Heart right ventricle (tissue), 16 donors: ENCODE results near the gene KRTAP10-6. TPM values are rescaled to one million over a fixed set of nuclear protein-coding genes. Genes with fewer than 3 reads are reported as not detected.

Source experiments
- ATAC-seq, 8 donors: fragments of 200-7000 bp; cut with Tn5 transposase; one replicate each; pipeline ENCODE4 v1.9.1; 2020; ENCODE audit warnings: mild to moderate bottlenecking in 8 of 8, moderate library complexity in 8 of 8, moderate number of reproducible peaks in 1 of 8
- DNase-seq, 2 donors: peaks; one replicate each; pipeline ENCODE4 v3.0.0-alpha.2; 2020
- H3K27ac ChIP-seq, 10 donors: fragments of 200-600 bp; sonication (generic) in 2 of 10; one replicate each; pipeline versions ENCODE4 v1.5.0 to v1.8.0; 2020 to 2022; ENCODE audit warnings: mild to moderate bottlenecking in 3 of 10
- H3K27me3 ChIP-seq, 7 donors: fragments of 200-600 bp; one replicate each; pipeline ENCODE4 v1.8.0; 2021 to 2022; ENCODE audit warnings: mild to moderate bottlenecking in 2 of 7
- H3K36me3 ChIP-seq, 9 donors: fragments of 200-600 bp; sonication (generic) in 1 of 9; one replicate each; pipeline versions ENCODE4 v1.5.0 to v1.8.0; 2020 to 2022; ENCODE audit warnings: mild to moderate bottlenecking in 2 of 9
- H3K4me1 ChIP-seq, 9 donors: fragments of 200-600 bp; sonication (generic) in 1 of 9; one replicate each; pipeline versions ENCODE4 v1.5.0 to v1.8.0; 2020 to 2022; ENCODE audit warnings: mild to moderate bottlenecking in 4 of 9
- H3K4me3 ChIP-seq, 10 donors: fragments of 200-600 bp; sonication (generic) in 2 of 10; one replicate each; pipeline versions ENCODE4 v1.5.0 to v1.8.0; 2020 to 2022; ENCODE audit warnings: mild to moderate bottlenecking in 7 of 10, moderate library complexity in 2 of 10
- H3K9me3 ChIP-seq, 11 donors: fragments of 200-600 bp in 10 of 11; sonication (generic) in 2 of 11; one replicate each; pipeline versions ENCODE4 v1.5.0 to v1.8.0; 2013 to 2022; ENCODE audit warnings: mild to moderate bottlenecking in 2 of 11, control low read depth in 1 of 11, moderate library complexity in 1 of 11
- WGBS, 2 donors: extraction: QIAGEN DNeasy Blood & Tissue Kit; methylation state at CpG; one replicate each; pipeline ENCODE4 v1.1.7; 2013; ENCODE audit warnings: inconsistent platforms in 1 of 2; 5-methylcytosine and 5-hydroxymethylcytosine counted together
- intact Hi-C, 10 donors: fragments of 100-400 bp; cut with DNase I; formaldehyde crosslinking; loops; one replicate each; pipeline versions ENCODE4 v1.11.1 to v1.14.2; 2022
- polyA plus RNA-seq, 2 donors: library from polyadenylated mRNA; stranded (reverse); fragments of 200-250 nt; gene quantifications; one replicate each; pipeline ENCODE4 v1.2.3, GENCODE V29; 2013
- total RNA-seq, 10 donors: library from RNA; stranded (reverse); fragmentation: NEBNext Ultra II Directional in 3 of 10; extraction: Animal tissue kit (Norgen Biotek cat#: 25700) in 3 of 10; gene quantifications; one replicate each; pipeline versions ENCODE4 v1.2.1 to v1.2.4, GENCODE V29; 2021 to 2023
- TF ChIP-seq, protein P1 (sequence below), 9 donors: fragments of 200-600 bp; sonication (generic) in 2 of 9; IDR thresholded peaks; one replicate each; pipeline versions ENCODE4 v1.5.0 to v1.8.0; 2021 to 2022; ENCODE audit warnings: antibody characterized with exemption in 9 of 9, mild to moderate bottlenecking in 5 of 9, moderate library complexity in 1 of 9
- donor health status: Arrhythmogenic right ventricular cardiomyopathy.
- donor health status: ischemic (EF 13 %, LVEDD 7.1; RV severe dilation, severe dysfunction).
- donor health status: healthy with polysubstance abuse.
- donor health status: DM: no; HTN: yes; CAD: no.
- donor health status: DM: no; HTN: no; CAD: no.
- donor health status: ischemic (EF 25% LVEDD 6.9; RV normal size, moderate dysfunction).
- donor health status: ischemic (EF 25% LVEDD 5.7; RV mildly dilated, moderate dysfunction).
- donor health status: healthy.
- donor health status: DM: yes; HTN: yes; CAD: no.
- donor health status: Ischemic cardiomyopathy.
- donor health status: ischemic (EF 35%, LVEDD 5.7; RV mildly dilated, moderate dysfunction).
- donor health status: nonischemic (EF 11% LVEDD 7.7; RV severe dilation, severe dysfunction).
- donor health status: DM: yes; HTN: yes; CAD: no.
- donor health status: PGD.
- donor health status: ischemic (EF 29% LVEDD 5.4; RV normal size, mild dysfunction).
- donor health status: nonischemic (EF 23%, LVEDD 6.1; RV moderate dilation, normal function).

KRTAP10-6 gene
- total and polyA plus RNA-seq, 12 donors, result not detected

DNA sequence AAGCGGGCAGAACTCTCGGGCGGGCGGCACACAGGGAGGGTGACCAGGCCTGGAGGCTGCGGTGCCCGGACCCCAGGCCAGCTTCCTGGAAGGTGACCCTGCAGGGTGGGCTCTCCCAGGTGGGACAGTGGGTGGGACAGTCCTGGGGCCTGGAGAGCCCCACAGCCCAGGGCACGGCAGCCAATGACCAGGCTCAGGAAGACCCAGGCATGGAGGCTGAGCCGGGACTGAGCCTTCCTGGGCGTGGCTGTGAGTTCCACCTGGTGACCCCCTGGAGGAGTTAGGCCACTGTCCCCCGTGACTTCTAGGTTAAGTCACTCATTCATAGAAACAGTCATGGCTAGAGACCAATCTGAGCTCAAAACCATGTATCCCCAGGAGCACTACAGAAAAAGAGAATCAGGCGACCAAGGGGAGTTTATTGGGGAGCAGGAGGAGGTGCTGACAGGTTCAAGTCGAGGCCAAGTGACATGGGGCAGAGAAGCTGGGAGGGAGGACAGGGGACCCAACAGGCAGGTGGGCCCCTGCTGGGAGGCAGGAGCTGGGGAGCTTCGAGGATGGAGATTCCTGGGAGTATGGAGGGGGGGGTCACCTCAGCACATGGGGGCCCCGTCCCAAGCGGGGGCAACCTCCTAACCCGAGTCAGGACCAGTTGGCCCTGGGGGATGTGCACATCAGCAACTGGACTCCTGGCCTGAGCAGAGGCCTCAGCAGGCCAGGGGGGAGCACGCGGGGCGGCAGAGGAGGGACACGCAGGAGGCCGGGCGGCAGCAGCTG is 13.1 kb downstream of the KRTAP10-6 start:
- no peaks in the 10 kb centered on the region for H3K4me1 ChIP-seq
- intact Hi-C loops, result no loop called here
- H3K27me3 ChIP-seq, result peaks cover 0 to 43% (median 1%) of the 10 kb centered on the region in 7 donors
- 70 to 74% methylated on average over 22 of the region's 22 CpGs for WGBS, 2 donors
- ATAC-seq (no peak), DNase-seq (no peak)
- peaks cover 0 to 40% (median 18%) of the 10 kb centered on the region in 11 donors for H3K9me3 ChIP-seq
- no peaks in the 10 kb centered on the region for H3K36me3 ChIP-seq
- no peak overlapping the region for H3K27ac ChIP-seq
- TF ChIP-seq, protein P1, sequence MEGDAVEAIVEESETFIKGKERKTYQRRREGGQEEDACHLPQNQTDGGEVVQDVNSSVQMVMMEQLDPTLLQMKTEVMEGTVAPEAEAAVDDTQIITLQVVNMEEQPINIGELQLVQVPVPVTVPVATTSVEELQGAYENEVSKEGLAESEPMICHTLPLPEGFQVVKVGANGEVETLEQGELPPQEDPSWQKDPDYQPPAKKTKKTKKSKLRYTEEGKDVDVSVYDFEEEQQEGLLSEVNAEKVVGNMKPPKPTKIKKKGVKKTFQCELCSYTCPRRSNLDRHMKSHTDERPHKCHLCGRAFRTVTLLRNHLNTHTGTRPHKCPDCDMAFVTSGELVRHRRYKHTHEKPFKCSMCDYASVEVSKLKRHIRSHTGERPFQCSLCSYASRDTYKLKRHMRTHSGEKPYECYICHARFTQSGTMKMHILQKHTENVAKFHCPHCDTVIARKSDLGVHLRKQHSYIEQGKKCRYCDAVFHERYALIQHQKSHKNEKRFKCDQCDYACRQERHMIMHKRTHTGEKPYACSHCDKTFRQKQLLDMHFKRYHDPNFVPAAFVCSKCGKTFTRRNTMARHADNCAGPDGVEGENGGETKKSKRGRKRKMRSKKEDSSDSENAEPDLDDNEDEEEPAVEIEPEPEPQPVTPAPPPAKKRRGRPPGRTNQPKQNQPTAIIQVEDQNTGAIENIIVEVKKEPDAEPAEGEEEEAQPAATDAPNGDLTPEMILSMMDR (IDR thresholded peaks at IDR 0.05), result no peak
- no peak overlapping the region for H3K4me3 ChIP-seq

GRCh38 chr21:44578371-44579055 is 13.8 kb downstream of the KRTAP10-6 start:
- H3K4me3 ChIP-seq, result no peak overlapping the region
- no peak for ATAC-seq
- peaks cover 0 to 40% (median 18%) of the 10 kb centered on the region in 11 donors for H3K9me3 ChIP-seq
- DNase-seq, result no peak
- WGBS, 2 donors, result 93 to 96% methylated on average over 17 of the region's 17 CpGs
- TF ChIP-seq, protein P1 (IDR thresholded peaks at IDR 0.05), result no peak
- no peaks in the 10 kb centered on the region for H3K36me3 ChIP-seq
- H3K27me3 ChIP-seq, result peaks cover 0 to 40% (median 0%) of the 10 kb centered on the region in 7 donors
- intact Hi-C loops, result no loop called here
- H3K4me1 ChIP-seq, result no peaks in the 10 kb centered on the region
- H3K27ac ChIP-seq, result no peak overlapping the region

DNA sequence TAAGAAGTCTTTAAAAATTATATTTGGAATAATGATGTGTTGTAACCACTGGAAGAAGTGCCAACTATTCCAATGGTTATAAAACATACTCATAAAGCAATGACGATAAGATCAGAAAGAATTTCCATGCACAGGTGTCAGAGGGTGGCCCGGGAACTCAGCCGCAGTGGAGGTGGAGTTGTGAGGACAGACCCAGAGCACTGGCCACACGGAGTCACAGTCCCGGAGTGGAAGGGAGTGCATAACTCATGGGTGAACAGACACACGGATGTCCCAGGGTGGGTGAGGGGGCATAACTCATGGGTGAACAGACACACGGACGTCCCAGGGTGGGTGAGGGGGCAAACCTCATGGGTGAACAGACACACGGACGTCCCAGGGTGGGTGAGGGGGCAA is 16.3 kb downstream of the KRTAP10-6 start:
- H3K4me3 ChIP-seq, result no peak overlapping the region
- TF ChIP-seq, protein P1 (IDR thresholded peaks at IDR 0.05), result no peak
- H3K36me3 ChIP-seq, result no peaks in the 10 kb centered on the region
- H3K27ac ChIP-seq, result no peak overlapping the region
- H3K27me3 ChIP-seq, result peaks cover 0 to 34% (median 0%) of the 10 kb centered on the region in 7 donors
- WGBS, 2 donors, result 87 to 88% methylated on average over 10 of the region's 10 CpGs
- intact Hi-C loops, result no loop called here
- H3K4me1 ChIP-seq, result no peaks in the 10 kb centered on the region
- no peak for DNase-seq
- H3K9me3 ChIP-seq, result peaks cover 0 to 34% (median 17%) of the 10 kb centered on the region in 11 donors
- ATAC-seq, result no peak

- Histone ChIP-seq H3K36me3 (no peaks in the 10 kb centered on the region), H3K4me1 (no peaks in the 10 kb centered on the region), H3K27me3 (peaks cover 0 to 33% (median 0%) of the 10 kb centered on the region in 7 donors), H3K9me3 (peaks cover 0 to 34% (median 14%) of the 10 kb centered on the region in 11 donors), H3K4me3 (no peak overlapping the region), H3K27ac (no peak overlapping the region)
- ATAC-seq (no peak), DNase-seq (no peak)
- 85 to 86% methylated on average over 20 of the region's 20 CpGs for WGBS, 2 donors
- intact Hi-C loops, result no loop called here
- TF ChIP-seq, protein P1 (IDR thresholded peaks at IDR 0.05), result no peak
Observed at GRCh38 chr21:44575307-44576024, 16.8 kb downstream of the KRTAP10-6 start.
